Parathyroid adenoma (tissue), 2 donors: ENCODE data around the gene ZBTB45.

Experiments
- H2AFZ ChIP-seq: fragments of 300-600 bp; sonication (generic); one replicate; pipeline ENCODE4 v1.7.0; 2017; ENCODE audit warnings: antibody characterized with exemption, mild to moderate bottlenecking
- H3K27ac ChIP-seq: fragments of 300-600 bp; sonication (generic); one replicate; pipeline ENCODE4 v1.7.0; 2017
- H3K27me3 ChIP-seq: fragments of 300-600 bp; sonication (generic); one replicate; pipeline ENCODE4 v1.7.0; 2017; ENCODE audit warnings: low read length; ENCODE audit not compliant: control insufficient read depth, insufficient read depth
- H3K36me3 ChIP-seq: fragments of 300-600 bp; sonication (generic); one replicate; pipeline ENCODE4 v1.7.0; 2017; ENCODE audit warnings: low read length; ENCODE audit not compliant: control insufficient read depth, insufficient read depth
- H3K4me1 ChIP-seq: fragments of 300-600 bp; sonication (generic); one replicate; pipeline ENCODE4 v1.7.0; 2017; ENCODE audit warnings: control low read depth
- H3K4me2 ChIP-seq: fragments of 300-600 bp; sonication (generic); one replicate; pipeline ENCODE4 v1.7.0; 2017; ENCODE audit warnings: low read length
- H3K4me3 ChIP-seq: fragments of 300-600 bp; sonication (generic); one replicate; pipeline ENCODE4 v1.7.0; 2017; ENCODE audit warnings: low read depth, low read length
- H3K79me2 ChIP-seq: fragments of 300-600 bp; sonication (generic); one replicate; pipeline ENCODE4 v1.7.0; 2017; ENCODE audit warnings: control low read depth
- H3K9ac ChIP-seq: fragments of 300-600 bp; sonication (generic); one replicate; pipeline ENCODE4 v1.7.0; 2017; ENCODE audit warnings: mild to moderate bottlenecking
- H3K9me3 ChIP-seq: fragments of 300-600 bp; sonication (generic); one replicate; pipeline ENCODE4 v1.7.0; 2017; ENCODE audit warnings: low read length; ENCODE audit not compliant: control insufficient read depth
- CTCF ChIP-seq: fragments of 300-600 bp; sonication (generic); IDR thresholded peaks from one replicate; pipeline ENCODE4 v1.7.0; 2017; ENCODE audit warnings: antibody characterized with exemption, mild to moderate bottlenecking
- donor health status: primary hyperparathyroidism.

ZBTB45 gene

GRCh38 chr19:58557221-58558065 is 37.8 kb upstream of the ZBTB45 start:
- no peak for TF ChIP-seq CTCF
- H3K27me3 ChIP-seq: no peaks in the 10 kb centered on the region
- H3K9ac ChIP-seq: peak overlapping the region; percentile 82
- peaks cover 41% of the 10 kb centered on the region for H3K79me2 ChIP-seq
- H2AFZ ChIP-seq: no peak overlapping the region
- H3K4me3 ChIP-seq: peak overlapping the region; percentile 90
- no peaks in the 10 kb centered on the region for H3K9me3 ChIP-seq
- no peaks in the 10 kb centered on the region for H3K36me3 ChIP-seq
- peaks cover 40% of the 10 kb centered on the region for H3K4me1 ChIP-seq
- H3K4me2 ChIP-seq: peak overlapping the region; percentile 97
- peak overlapping the region; percentile 92 for H3K27ac ChIP-seq

GRCh38 chr19:58556622-58557220 is 37.1 kb upstream of the ZBTB45 start:
- no peak for TF ChIP-seq CTCF
- H3K4me3 ChIP-seq: peak overlapping the region; percentile 90
- peak overlapping the region; percentile 97 for H3K4me2 ChIP-seq
- H3K9ac ChIP-seq: no peak overlapping the region
- H3K36me3 ChIP-seq: no peaks in the 10 kb centered on the region
- peaks cover 35% of the 10 kb centered on the region for H3K4me1 ChIP-seq
- H3K27me3 ChIP-seq: no peaks in the 10 kb centered on the region
- no peak overlapping the region for H2AFZ ChIP-seq
- H3K9me3 ChIP-seq: no peaks in the 10 kb centered on the region
- H3K27ac ChIP-seq: peak overlapping the region; percentile 92
- peaks cover 42% of the 10 kb centered on the region for H3K79me2 ChIP-seq

- Histone ChIP-seq H3K4me1 (peaks cover 32% of the 10 kb centered on the region), H3K27me3 (no peaks in the 10 kb centered on the region), H3K27ac (peak overlapping the region; percentile 95), H3K9ac (no peak overlapping the region), H3K36me3 (no peaks in the 10 kb centered on the region), H2AFZ (no peak overlapping the region), H3K4me2 (peak overlapping the region; percentile 35), H3K9me3 (no peaks in the 10 kb centered on the region), H3K79me2 (peaks cover 42% of the 10 kb centered on the region), H3K4me3 (no peak overlapping the region)
- no peak for TF ChIP-seq CTCF
Observed at GRCh38 chr19:58555920-58556621, 36.5 kb upstream of the ZBTB45 start.

GRCh38 chr19:58555369-58555885 is 35.8 kb upstream of the ZBTB45 start:
- Histone ChIP-seq H3K4me2 (peak overlapping the region; percentile 82), H3K9me3 (no peaks in the 10 kb centered on the region), H3K9ac (peak overlapping the region; percentile 85), H3K36me3 (no peaks in the 10 kb centered on the region), H2AFZ (peak overlapping the region; percentile 78), H3K27ac (peak overlapping the region; percentile 95), H3K27me3 (no peaks in the 10 kb centered on the region), H3K79me2 (peaks cover 42% of the 10 kb centered on the region), H3K4me1 (peaks cover 32% of the 10 kb centered on the region), H3K4me3 (peak overlapping the region; percentile 81)
- TF ChIP-seq CTCF: no peak
